NCI-H446 (cell line): ENCODE data around the gene HACD2.

ENCODE experiments used
- DNase-seq, 2 experiments: peaks; one replicate each; lab custom pipeline; 2025; lab: John Stamatoyannopoulos, UW

HACD2 gene, protein sequence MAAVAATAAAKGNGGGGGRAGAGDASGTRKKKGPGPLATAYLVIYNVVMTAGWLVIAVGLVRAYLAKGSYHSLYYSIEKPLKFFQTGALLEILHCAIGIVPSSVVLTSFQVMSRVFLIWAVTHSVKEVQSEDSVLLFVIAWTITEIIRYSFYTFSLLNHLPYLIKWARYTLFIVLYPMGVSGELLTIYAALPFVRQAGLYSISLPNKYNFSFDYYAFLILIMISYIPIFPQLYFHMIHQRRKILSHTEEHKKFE

DNA sequence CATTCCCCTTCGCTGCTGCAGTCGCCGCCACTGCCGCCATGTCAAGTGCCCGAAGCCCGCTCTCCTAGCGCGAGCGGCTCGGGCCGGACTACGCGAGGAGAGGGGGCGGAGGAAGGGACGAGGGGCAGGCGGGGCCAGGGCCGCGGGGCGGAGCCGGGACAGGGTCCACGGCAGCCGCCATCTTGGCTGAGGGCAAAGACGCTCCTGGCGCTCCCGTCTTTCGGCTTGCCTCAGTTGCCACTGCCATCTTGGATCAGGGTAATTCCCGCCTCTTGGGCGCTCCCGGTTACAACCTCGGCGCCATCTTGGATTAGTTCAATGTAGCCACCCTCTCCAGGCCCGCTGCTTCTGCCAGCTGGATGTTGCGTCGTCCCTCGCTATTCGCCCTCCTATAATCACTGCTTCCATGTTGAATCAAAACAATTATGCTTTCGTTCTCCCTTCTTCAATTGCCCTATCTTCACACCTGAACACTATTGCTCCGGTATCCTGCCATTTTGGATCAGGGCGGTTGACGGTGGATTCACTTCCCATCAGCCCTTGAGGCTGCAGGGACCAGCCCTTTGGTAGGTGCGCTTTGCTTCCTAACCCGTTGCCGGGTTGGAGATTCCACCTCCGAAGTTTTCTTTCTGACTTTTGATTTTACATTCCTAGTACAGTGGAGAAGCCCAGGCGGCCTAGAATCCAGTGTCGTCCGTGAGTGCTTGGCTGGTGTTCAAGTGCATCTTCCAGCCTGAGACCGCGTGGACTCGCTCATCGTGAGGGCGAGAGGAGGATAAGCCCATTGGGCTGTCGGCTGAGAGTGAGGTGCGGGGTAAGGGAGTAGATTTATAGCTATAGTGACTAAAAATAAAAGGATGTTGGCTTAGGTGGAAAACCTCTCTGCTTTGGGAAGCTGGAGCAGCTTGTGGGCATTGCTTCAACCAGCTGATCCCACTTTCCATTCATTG, at the start of gene HACD2:
TSS of gene HACD2 (minus strand) at position 66 of the 950 bp plus-strand sequence. CDS start at position 40, 26 bp downstream.
- peak; percentile 98 to 99 for DNase-seq

DNA sequence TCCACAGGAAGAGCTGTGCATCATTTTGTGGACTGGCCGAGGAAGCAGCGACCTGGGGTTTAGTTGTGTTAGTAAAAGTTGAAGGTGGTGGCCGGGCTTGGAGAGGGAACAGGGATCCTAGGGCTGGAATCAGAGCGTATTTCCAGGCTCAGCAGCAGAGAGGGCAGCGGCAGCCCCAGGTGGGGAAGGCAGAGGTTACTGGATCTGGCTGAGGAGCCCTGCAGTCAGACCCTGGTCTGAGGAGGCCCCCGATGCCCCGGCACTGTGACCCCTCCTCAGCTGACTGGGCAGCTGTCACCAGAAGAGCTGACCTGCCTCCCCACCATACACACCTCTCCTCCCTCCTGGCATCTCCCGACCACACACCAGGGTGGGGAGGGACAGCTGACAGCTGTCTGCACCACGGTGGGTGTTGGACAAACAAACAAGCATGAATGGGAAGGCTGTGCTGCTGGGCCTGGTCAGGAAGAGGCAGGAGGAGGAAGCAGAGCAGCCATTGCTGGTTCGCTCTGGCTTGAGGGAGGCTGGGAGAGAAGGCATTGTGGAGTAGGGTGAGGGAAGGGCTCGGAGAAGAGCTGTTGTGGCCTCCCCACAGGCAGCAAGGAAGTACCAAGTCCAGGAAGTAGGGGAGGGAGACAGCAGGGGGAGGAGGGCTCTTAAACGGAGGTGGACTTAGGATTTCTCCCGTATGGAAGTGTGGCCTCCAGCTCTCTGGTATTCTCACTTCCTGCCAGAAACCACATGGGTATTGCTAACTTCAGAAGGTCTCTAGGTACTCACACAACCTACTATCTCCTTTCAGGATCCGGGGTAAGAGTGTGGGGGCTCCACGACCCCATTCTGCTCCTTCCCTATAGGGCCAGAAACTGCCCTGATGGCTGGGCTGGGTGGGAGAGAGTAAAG, 49.5 kb upstream of the HACD2 start:
- no peak for DNase-seq

DNA sequence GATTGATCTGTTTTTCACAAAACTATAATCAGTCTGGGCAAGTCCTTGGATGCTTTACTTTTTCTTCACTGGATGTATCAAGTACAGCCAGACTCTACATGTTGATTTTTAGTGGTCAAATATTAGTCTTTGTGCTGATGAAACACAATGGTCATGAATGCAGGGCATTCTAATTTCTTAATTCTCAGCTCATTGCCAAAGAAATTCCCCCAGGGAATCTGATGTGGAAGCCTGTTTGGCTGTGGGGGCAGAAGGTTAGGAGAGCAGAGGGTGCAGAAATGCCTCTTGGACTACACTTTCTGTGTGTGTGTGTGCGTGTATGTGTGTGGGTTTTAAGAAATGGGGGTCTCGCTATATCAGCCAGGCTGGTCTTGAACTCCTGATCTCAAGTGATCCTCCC, 48.7 kb upstream of the HACD2 start:
- DNase-seq = no peak

DNA sequence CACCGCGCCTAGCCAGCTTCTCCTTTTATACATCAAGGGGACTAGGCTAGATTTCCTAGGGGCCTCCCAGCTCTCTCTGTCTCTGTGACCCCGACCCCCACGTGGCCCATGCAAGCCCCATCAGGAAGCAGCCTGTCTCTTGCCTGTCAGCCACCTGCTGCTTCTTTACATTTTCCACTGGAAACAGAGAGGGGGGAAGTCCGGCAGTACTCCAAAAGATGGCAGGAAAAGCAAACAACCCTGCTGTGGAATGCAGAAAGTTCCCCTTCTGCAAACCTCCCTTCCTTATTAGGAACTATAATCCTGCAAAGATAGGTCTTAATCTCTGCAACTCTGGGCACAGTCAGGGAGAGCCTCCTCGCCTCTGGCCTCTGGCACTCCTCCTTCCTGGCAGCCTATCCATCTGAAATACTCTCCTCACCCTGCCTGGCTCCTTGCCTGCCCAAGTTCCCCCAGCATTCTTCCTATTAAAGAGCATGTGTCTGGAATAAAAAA, 47.4 kb upstream of the HACD2 start:
- DNase-seq = peak in 1 of 2 experiments; percentile 64

DNA sequence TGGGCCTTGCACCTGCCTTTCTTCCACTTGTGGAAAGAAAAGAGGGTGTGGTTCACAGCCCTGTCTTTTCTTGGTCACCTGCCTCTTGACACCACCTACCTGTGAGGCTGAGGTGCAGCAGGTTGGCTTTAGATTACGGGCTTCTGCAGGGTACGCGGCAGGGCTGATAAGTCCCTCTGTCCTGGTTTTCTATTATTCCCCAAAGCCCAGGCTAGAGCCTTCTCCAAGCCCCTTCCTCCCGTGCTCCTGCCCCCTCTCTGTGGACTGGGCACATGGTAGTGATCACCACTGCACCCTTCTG, 44.8 kb upstream of the HACD2 start:
- DNase-seq = no peak

DNA sequence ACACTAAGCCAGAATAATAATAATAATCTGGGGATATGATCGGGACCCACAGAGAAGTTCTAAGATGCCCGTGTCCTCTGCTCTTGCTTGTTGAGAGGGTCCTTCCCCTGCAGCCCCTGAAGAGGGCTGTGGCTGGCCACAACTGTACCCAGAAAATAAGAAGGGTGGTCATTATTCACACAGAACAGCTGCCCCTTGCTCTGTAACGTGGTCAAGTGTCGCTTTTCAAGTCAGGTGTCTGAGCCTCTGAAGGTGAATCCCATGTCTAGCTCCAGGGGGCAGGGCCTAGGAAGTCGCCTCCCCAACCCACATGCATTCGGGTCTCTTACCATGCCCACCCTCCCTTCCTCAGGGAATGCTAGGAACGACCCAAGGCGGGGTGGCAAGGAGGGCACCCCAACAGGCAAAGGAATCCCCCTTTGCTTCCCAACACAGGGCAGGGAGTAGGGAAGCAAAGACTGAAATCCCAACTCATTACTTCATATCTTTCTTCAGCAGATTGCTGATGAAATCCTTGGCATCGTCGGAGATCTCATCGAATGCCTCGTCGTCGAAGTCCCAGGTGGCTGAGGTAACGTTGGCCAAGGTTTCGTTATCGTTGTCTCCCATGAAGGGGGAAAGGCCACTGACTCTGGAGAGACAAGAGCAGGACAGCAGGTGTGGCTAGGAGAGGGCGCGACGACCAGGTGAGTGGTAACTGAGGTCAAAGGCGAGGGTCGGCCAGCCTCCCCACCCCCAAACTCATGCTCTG, 44.3 kb upstream of the HACD2 start:
- DNase-seq = no peak

DNA sequence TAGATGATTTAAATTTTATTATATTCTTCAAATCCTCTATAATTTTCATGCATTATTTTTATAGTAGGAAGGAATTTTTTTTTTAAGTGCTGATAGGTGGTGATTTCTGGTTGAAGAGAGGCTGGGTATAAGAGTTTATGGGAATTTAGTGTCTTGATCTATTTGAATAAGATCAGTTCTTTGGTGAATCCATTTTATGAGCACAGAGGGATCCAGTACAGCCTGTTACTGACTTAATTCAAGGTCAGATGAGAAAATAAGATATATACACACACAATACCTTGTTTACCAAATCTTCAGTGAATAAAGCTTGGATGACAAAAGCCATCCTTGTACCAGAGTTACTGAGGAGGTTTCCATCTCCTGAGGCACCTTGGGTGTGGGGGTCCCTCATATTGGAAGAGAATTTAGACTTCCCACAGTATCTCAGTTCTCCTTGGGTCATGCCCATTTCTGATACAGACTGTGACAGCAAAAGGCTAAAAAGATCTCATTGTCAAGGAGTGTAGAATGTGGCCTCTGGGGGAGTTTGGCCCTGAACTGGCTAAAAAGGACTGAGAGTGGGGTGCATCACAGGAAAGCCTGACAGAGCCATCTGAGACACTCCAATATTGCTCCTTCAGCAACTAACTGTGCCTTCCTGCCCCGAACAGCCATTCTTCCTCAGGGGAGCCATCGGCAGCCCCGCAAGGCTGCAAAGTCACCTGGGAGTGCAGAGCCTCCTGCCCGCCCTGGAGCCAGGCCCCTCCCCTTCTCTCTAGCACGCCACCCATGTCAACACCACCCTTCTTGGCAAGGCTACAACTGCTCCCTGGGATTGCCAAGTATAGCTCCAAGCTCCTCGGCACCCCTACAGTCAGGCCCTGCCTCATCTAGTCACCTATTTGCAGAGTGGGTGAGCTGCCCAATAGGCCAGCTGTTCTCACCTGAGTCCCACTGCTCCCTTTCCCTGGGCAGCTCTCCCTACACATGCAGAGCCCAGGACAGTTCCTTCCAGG, 43.1 kb upstream of the HACD2 start:
- DNase-seq = no peak

DNA sequence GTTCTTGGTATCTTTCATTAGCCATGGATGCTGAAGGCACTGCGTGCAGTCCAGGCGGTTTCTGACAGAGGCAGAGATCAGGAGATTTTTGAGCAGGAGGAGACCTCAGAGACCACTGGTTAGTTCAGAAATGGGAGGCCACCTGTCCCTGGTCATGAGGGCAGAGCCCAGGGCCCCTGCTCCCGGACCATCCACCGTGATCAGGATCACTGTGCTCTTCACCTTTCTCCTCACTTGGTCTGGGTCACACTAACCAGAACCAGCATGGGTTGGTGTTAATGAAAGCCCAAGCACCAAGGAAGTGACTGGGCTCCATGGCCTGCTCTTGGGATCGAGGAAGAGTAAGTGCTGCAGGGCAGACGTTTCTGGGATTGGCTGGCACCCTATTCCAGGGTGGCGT, 42.0 kb upstream of the HACD2 start:
- no peak for DNase-seq

DNA sequence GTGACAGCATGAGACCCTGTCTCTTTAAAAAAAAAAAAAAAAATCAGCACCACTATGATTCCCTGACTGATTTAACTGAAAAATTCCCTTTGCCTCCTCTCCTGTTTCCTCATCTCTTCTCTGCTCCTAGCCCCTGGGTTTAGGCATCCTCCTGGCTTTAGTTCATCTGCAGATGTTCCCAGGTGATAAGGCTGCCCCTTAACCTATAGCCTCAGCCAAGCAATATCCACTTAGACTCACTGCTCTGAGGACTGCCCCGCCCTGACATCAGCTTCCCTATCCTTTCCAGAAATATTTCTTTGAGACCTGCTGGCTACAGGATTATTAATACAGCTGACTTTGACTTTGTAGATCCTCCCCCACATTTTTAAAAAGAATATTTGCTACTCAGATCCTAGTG, 39.4 kb upstream of the HACD2 start:
- no peak for DNase-seq

DNA sequence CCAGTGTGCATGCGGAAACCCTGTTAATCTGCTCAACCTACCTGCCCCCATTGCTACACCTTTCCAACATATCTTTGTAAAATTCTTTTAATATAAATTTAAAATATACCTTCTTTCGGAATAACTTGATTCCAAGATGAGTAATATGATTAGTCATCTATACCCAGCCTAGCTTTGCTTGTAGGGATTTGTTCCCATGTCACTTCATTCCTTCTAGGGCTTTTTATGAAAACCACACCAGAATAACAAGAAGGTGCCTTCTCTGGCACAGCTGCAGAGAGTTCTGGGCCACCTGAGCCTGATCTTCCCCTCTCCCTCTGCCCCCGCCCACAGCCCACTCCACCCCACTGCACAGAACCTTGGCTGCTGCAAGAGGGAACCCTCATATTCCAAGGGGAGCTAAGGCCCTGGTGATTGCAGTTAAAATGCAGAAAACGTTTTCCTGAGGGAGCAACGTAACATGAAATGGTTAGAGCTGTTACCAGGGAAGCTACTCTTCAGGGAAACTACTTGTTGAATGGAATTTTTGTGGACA, 38.6 kb upstream of the HACD2 start:
- DNase-seq = no peak

DNA sequence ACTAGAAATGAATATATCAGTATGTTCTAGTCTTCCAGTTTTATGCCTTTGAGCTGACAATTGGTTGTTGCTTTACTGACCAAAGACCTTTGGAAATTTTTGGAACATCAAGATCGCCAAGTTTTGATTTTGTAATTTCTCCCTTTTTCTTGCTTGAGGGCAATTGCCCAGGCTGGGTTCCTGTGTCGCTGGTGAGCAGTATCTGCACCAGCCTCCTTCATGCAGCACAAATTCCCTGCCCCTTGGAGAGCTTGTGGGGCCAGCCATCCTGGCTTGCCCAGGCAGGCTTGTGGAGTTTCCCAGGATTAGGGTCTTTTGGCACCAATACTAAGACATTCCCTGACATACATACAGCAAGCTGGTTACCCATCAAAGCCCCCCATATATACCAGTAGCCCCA, 37.9 kb upstream of the HACD2 start:
- DNase-seq = no peak

DNA sequence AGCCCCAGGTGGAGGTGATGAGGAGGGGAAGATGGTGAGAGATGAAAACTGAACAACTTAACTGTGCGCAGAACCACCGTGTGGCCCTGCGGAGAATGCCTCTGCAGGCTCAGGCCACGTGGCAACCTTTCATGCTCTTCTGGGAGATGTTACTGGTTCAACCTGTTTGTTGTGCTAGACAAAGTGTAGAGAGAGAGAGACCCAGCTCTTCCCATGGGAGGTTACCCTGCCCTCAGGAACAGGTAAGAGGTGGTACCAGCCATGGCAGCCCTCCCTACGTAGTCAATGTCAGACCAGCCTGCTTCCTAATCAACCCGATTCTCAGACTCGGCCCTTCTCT, 37.0 kb upstream of the HACD2 start:
- DNase-seq = no peak

DNA sequence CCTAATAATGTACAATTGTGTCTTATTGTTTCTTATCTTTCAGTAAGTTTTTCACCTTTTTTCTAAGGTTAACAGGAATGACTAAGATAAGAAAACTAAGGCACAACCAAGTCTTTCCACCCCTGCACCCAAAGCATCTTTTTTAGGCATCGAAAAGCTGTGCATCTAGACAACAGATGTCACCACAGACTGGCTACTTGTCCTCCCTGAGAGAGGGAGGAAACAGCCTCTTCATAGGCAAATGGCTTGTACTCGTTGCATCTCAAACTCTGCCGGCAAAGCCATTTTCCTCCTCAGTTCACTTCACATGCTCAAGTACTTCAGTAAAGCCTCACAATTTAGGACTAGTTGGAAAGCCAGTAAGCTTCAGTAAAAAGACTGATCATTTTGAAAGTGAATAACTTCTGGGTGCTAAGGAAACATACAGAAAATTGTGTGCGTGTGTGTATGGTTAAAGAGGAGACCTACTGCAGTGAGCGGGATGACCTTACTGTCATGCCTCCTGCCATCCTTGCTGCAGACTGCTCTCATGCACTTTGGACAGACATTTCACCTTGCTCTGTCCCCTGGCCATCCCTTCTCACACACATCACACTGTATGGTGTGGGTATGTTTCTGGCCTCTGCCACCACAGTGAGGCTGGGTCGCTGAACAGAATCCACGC, 36.5 kb upstream of the HACD2 start:
- peak in 1 of 2 experiments; percentile 40 for DNase-seq

DNA sequence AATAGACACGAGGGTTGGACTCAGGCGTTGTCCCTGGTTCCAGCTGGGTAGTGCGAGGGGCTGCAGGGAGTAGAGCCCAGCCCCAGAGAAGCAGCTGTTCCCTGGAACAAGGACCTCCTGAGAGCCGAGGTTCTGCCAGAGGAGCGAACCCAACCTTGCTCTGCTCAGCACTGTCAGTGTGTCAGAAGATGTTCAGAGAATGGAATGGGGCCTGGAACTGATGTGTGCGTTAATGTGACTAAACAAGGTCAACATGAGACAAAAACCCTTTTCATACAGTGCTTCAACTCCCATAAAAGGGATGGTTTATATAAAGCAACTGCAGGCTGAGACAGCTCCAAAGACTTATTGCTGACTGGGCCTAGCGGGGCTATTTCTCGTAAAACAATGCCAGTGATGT, 35.5 kb upstream of the HACD2 start:
- no peak for DNase-seq

DNA sequence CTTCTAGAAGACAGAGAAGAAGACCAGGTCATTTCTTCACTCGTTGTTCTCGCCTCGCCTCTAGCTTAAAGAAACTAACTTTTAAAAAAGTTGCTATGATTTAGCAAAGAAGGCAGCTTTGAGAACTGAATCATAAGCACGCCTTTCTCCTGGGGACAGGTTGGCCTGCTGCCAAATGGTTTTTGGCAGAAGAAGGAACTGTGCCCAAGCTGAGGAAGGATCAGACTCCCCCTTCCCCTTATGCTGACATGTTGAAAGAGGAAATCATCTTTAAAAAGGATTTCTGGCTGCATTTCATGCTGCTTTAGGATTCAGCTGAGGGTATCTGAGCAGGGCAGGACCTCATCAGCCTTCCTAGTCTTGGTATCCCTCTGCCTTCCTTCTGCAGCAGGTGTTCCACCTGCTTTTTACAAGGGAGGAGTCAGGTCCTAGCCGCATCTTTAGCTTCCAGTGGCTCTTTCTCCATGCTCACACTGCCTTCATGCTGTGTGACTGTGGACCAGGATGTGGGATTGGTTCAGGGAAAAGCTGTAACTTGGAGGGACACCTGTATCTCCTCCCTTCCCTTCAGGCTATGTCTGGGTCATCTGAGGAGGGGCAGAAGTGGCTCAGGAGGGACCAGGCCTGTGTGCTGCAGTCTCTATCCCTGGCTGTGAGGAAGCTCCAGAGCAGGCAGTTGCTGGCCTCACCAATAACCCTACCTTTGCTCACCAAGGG, 34.1 kb upstream of the HACD2 start:
- peak; percentile 88 to 92 for DNase-seq

DNA sequence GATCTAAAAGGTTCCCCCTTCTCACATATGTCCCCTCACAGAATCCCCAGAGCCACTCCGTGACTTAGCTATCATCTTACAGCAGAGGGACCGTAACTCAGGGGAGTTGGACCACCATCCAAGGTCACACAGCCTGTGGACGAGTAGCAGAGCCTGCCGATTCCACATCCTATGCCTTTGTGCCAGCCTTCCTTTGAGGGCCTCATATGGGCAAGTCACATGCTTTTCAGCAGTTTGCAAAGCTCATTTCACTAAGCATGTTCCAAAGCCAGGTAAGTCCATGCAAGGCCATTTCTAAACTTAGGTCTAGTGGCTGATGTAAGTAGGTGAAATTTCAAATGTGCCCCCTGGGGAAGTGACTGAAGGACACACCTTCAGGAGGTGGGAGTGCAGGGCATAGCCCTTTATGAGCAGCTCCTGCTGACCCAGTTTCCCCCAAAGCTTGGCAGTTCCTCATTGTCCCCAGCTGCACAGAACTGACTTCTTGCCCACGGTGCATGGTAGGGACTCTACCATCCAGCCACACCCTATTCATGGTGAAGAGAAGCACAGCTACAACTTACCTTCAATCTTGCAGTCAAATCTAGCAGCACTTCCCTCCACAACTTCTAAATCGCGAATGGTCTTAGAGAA, 33.3 kb upstream of the HACD2 start:
- no peak for DNase-seq

DNA sequence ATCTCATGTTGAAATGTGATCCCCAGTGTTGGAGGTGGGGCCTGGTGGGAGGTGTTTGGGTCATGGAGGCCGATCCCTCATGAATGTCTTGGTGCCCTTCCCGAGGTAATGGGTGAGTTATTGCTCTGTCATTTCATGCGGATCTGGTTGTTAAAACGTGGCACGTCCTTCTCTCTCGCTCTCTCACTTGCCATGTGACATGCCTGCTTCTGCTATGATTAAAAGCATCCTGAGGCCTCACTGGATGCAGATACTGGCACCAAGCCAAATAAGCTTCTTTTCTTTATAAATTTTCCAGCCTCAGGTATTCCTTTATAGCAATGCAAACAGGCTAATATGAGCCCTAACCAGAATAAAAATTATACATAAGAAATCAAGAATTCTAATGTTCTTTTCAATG, 31.7 kb upstream of the HACD2 start:
- no peak for DNase-seq

DNA sequence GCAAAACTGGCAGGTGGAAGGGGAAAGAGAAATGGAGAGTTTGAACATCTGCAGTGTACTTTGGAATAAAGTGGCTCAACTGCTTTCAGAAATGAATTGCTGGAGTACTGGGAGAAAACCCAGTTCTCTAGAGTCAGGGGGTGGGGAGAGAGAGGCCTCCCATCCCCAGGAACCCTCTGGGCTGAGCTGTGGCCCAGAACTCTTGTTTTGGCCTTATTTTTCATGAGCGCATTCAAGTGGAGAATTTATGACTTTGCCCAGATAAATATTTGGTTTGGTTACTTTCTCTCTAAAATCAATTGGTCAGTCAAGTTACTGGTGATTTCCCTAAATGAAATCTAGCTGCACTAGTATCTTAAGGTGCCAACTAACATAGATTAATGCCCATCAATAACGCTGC, 28.7 kb upstream of the HACD2 start:
- no peak for DNase-seq
